Kidney (tissue), 14 donors: Measurements from ENCODE around the gene CEACAM18. TPM values are rescaled to one million over a fixed set of nuclear protein-coding genes. Genes with fewer than 3 reads are reported as not detected.

ENCODE experiments used
- DNase-seq, 5 donors: peaks; one replicate each; pipeline ENCODE4 v3.0.0-alpha.2; 2013 to 2020
- FAIRE-seq: peaks from 2 replicates; lab custom pipeline; 2012; peaks lifted over from hg19 to GRCh38; lab: Jason Lieb, UNC
- H3K27ac ChIP-seq, 2 donors: one replicate each; pipeline ENCODE4 v1.7.0; 2013; ENCODE audit warnings: low read depth in 2 of 2, low read length in 2 of 2, inconsistent platforms in 1 of 2
- H3K27me3 ChIP-seq: one replicate; pipeline ENCODE4 v1.7.1; 2013; ENCODE audit warnings: low read length, inconsistent platforms; ENCODE audit not compliant: control insufficient read depth, insufficient read depth
- H3K36me3 ChIP-seq, 3 donors: one replicate each; pipeline versions ENCODE4 v1.7.0 to v1.7.1; 2013; ENCODE audit warnings: low read length in 3 of 3, control low read depth in 1 of 3, inconsistent platforms in 1 of 3; ENCODE audit not compliant: insufficient read depth in 3 of 3, control insufficient read depth in 2 of 3
- H3K4me1 ChIP-seq, 3 donors: one replicate each; pipeline versions ENCODE4 v1.7.0 to v1.7.1; 2013; ENCODE audit warnings: low read length in 3 of 3, inconsistent platforms in 1 of 3, low read depth in 1 of 3; ENCODE audit not compliant: control insufficient read depth in 2 of 3, insufficient read depth in 2 of 3
- H3K4me3 ChIP-seq, 3 donors: one replicate each; pipeline versions ENCODE4 v1.7.0 to v1.8.1; 2013; ENCODE audit warnings: low read length in 3 of 3, control low read depth in 1 of 3, inconsistent platforms in 1 of 3
- H3K9ac ChIP-seq, 3 donors: one replicate each; pipeline versions ENCODE4 v1.7.0 to v1.7.1; 2013; ENCODE audit warnings: low read length in 3 of 3, control low read depth in 1 of 3, inconsistent platforms in 1 of 3
- H3K9me3 ChIP-seq, 3 donors: one replicate each; pipeline versions ENCODE4 v1.7.0 to v1.7.1; 2013; ENCODE audit warnings: low read length in 3 of 3, control low read depth in 1 of 3, inconsistent platforms in 1 of 3; ENCODE audit not compliant: control insufficient read depth in 2 of 3, insufficient read depth in 1 of 3
- CTCF ChIP-seq: IDR thresholded peaks from 3 replicates; pipeline ENCODE4 v1.5.1; 2012; ENCODE audit warnings: mild to moderate bottlenecking, moderate library complexity, borderline replicate concordance; ENCODE audit not compliant: insufficient read depth; ENCODE audit errors: extremely low read depth
- intact Hi-C: fragments of 100-400 bp; cut with DNase I; formaldehyde crosslinking; loops from one replicate; pipeline ENCODE4 v1.11.1; 2022
- polyA plus RNA-seq: library from polyadenylated mRNA; stranded (reverse); fragments of 350-450 nt; fragmentation: Illumina TruSeq; extraction: RNeasy Lipid Tissue Mini Kit (QIAGEN cat#74804); gene quantifications from one replicate; pipeline ENCODE4 v1.2.3, GENCODE V29; 2014; ENCODE audit warnings: low read depth, low replicate concordance; ENCODE audit not compliant: insufficient read depth
- total RNA-seq: library from RNA; stranded (reverse); fragmentation: NEBNext Ultra II Directional; extraction: Animal tissue kit (Norgen Biotek cat#: 25700); gene quantifications from one replicate; pipeline ENCODE4 v1.2.1, GENCODE V29; 2021
- donor health status: control.
- donor health status: control.
- donor health status: control.
- donor health status: control.
- donor health status: control.
- donor health status: DM: yes; HTN: yes; CAD: no.
- donor health status: Normal renal cell carcinoma (clear cell type).

Gene CEACAM18
- total and polyA plus RNA-seq, 2 donors from 2014 or later: not detected

- no peaks in the 10 kb centered on the region for H3K4me1 ChIP-seq
- no peaks in the 10 kb centered on the region for H3K27me3 ChIP-seq
- TF ChIP-seq CTCF: no peak
- H3K27ac ChIP-seq: no peak overlapping the region
- no peaks in the 10 kb centered on the region for H3K36me3 ChIP-seq
- FAIRE-seq (no peak), DNase-seq (no peak)
- H3K9ac ChIP-seq: no peak overlapping the region
- intact Hi-C loops: loop anchor here (10.0 kb wide), 1 partner anchor 174 kb away; the partner anchor contains the start of gene SIGLEC14
- peaks cover 0 to under 1% (median 0%) of the 10 kb centered on the region in 3 donors for H3K9me3 ChIP-seq
- no peak overlapping the region for H3K4me3 ChIP-seq
These were observed 7.4 kb upstream of the CEACAM18 start for GRCh38 chr19:51470966-51471365.

GRCh38 chr19:51471527-51471926 lies 6.8 kb upstream of the CEACAM18 start:
- Histone ChIP-seq H3K4me3 (no peak overlapping the region), H3K9me3 (peaks cover 0 to 3% (median 0%) of the 10 kb centered on the region in 3 donors), H3K36me3 (no peaks in the 10 kb centered on the region), H3K27ac (no peak overlapping the region), H3K4me1 (no peaks in the 10 kb centered on the region), H3K27me3 (no peaks in the 10 kb centered on the region), H3K9ac (no peak overlapping the region)
- FAIRE-seq: no peak
- DNase-seq: no peak
- intact Hi-C loops: loop anchor here (10.0 kb wide), 1 partner anchor 173 kb away; the partner anchor contains the start of gene SIGLEC14
- no peak for TF ChIP-seq CTCF

DNA sequence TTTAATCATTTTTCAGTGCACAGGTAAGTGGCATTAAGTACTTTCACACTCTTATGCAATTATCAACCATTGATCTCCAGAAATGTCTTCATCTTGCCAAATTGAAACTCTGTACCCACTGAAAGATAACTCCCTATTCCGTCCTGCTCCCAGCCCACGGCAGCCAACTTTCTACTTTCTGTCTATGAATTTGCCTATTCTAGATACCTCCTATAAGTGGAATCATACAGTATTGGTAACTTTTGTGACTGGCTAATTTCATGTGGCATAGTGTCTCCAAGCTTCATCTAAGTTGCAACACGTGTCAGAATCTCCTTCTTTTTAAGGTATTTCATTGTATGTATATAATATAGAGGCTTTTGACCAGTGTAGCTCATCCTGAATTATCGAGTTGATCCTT lies 5.7 kb upstream of the CEACAM18 start:
- Histone ChIP-seq H3K4me1 (no peaks in the 10 kb centered on the region), H3K9ac (no peak overlapping the region), H3K36me3 (no peaks in the 10 kb centered on the region), H3K27me3 (no peaks in the 10 kb centered on the region), H3K4me3 (no peak overlapping the region), H3K9me3 (peaks cover 0 to 3% (median 0%) of the 10 kb centered on the region in 3 donors), H3K27ac (no peak overlapping the region)
- DNase-seq (no peak), FAIRE-seq (no peak)
- no peak for TF ChIP-seq CTCF
- intact Hi-C loops: loop anchor here (10.0 kb wide), 1 partner anchor 172 kb away; the partner anchor contains the start of gene SIGLEC14
